Measurements from ENCODE around the gene ZNF524.

- TF ChIP-seq ZBTB43 (CRISPR knock-in tag; IDR thresholded peaks at IDR 0.05), result no peak
- TF ChIP-seq NFYB (CRISPR knock-in tag; conservative IDR thresholded peaks at IDR 0.05; ENCODE audit: low read depth), result no peak
These were observed 8.5 kb upstream of the ZNF524 start for GRCh38 chr19:55591555-55591954.

Measured in WTC11 (cell line).